HG03280 (cell line): ENCODE results near the gene CFL2.
A peak's percentile ranks its signal among the peaks of the same experiment; 100 is the strongest.
"Not testable (repeated sequence)": the region's sequence is repeated elsewhere in the genome, so short reads cannot be mapped to it uniquely, and the experiment has no call there.

ENCODE experiments used
- ATAC-seq: cut with Tn5 transposase; IDR thresholded peaks from one replicate; pipeline ENCODE4 v1.9.1; 2021; ENCODE audit warnings: mild to moderate bottlenecking, moderate library complexity; ENCODE audit not compliant: unreplicated experiment

Gene CFL2

GRCh38 chr14:34714320-34715126 lies at the start of gene CFL2:
Gene CFL2, minus strand, starts transcription at chr14:34714593. Its CDS starts 53 bp downstream, at chr14:34714540.
- ATAC-seq = peak; percentile 91

DNA sequence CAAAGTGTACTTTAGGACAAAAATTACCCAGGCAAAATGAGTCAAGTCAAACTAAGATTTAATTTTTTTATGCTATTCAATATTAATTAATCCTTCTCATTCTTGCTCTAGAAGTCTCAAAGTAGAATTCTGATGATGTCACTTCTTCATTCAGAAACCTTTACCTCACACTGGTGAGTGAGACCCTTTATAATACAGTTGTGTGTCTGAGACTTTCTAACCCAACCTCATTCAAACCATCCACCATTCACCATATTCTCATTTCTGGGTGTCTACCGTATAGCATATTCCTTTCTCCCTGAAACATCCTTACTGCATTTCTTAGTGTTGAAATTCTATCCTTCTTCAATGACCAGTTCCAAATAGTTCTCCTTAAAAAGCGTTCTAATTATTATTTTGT lies 40.8 kb upstream of the CFL2 start:
- no peak for ATAC-seq

GRCh38 chr14:34754687-34755086 lies 40.3 kb upstream of the CFL2 start:
- ATAC-seq = no peak

GRCh38 chr14:34750670-34751069 lies 36.3 kb upstream of the CFL2 start:
- ATAC-seq = no peak

DNA sequence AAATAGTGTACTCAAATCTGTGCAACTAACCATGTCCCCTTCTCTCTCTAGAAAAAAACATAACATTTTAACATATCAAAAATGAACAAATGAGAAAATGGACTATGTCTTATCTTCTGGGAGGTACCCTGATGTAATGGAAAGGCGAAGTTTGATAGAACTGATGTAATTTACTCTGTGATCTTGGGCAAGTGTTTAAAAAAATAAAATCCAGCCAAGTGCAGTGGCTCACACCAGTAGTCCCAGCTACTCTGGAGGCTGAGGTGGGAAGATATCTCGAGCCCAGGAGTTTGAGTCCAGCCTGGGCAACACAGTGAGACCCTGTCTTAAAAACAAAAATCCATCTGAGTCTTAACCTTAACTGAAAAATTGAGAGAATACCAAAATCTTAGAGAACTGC lies 35.8 kb upstream of the CFL2 start:
- ATAC-seq = no peak

DNA sequence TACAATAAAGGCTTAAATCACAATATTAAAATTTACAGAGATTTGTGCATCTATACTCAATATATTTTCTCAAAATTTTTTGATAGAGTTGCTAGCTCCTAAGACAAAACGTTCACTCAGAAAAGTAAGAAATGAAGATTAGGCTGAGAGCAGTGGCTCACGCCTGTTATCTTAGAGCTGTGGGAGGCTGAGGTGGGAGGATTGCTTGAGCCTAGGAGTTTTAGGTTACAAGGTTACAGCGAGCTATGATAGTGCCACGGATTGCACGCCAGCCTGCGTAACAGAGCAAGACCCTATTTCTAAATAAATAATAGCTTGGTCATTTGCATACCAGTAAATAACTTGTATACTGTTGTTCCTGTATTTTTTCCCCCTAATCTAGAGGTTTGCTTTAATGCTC lies 35.0 kb upstream of the CFL2 start:
- no peak for ATAC-seq

DNA sequence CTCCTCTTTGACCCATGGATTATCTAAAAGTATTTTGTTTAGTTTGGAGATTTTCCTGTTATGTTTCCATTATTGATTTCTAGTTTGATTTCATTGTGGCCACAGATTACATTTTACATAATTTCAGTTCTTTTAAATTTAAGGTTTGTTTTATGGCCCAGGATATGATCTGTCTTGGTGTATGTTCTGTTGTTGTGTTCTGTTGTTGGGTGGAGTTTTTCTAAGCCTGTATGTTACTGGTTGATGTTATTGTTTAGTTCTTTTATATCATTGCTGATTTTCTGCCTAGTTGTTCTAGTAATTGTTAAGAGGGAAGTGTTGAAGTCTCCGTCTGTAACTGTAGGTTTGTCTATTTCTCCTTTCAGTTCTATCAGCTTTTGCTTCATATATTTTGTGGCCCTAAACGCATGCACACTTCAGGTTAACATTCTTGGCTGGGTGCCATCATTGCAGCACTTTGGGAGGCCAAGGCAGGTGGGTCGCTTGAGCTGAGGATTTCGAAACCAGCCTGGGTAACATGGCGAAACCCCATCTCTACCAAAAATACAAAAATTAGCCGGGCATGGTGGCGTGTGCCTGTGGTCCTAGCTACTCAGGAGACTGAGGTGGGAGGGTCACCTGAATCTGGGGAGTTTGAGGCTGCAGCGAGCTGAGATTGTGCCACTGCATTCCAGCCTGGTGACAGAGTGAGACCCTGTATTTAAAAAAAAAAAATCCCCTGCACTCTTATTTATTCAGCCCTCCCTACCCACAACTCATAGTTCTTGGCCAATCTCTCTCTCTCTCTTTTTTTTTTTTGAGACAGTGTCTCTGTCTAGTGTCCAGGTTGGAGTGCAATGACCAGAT lies 28.1 kb upstream of the CFL2 start:
- ATAC-seq = no peak

DNA sequence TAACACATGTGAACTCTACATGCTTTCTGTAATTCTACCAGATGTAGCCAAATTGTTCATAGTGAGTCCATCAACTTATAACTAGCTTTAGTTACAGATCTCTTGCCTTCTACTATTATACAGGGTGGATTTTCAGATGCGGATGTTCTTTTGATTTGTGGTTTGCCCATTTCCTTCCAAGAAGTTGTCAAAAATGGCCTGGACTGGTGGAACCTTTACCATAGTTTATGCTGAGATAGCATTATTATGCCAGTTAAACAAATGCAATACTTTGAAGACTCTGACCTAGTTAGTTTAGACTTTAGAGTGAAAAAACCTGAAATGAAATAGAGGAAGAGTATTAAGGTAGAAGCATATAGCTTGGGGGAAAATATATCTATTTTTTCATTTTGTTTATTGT lies 27.4 kb upstream of the CFL2 start:
- no peak for ATAC-seq

GRCh38 chr14:34740139-34740538 lies 25.7 kb upstream of the CFL2 start:
- ATAC-seq = not testable (repeated sequence)

DNA sequence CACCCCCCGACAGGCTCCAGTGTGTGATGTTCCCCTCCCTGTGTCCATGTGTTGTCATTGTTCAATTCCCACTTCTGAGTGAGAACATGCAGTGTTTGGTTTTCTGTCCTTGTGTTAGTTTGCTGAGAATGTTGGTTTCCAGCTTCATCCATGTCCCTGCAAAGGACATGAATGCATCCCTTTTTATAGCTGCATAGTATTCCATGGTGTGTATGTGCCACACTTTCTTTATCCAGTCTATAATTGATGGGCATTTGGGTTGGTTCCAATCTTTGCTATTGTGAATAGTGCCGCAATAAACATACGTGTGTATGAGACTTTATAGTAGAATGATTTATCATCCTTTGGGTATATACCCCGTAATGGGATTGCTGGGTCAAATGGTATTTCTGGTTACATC lies 22.7 kb upstream of the CFL2 start:
- not testable (repeated sequence) for ATAC-seq

GRCh38 chr14:34733245-34733644 lies 18.9 kb upstream of the CFL2 start:
- ATAC-seq = no peak

DNA sequence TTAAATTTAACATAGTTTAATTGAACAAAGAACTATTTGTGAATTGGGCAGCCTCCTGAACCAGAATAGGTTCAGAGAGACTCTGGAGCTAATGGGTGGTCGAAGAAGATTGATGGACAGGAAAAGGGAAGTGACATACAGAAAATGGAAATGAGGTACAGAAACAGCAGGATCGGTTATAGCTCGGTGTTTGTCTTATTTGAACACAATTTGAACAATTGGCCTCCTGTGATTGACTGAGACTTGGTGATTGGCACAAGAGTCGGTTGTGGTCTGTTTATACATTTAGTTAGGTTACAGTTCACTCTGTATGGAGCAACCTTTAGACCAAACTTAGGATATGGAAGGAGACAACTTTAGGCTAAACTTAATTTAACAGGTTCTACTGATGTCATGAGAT lies 18.4 kb upstream of the CFL2 start:
- ATAC-seq = no peak

GRCh38 chr14:34723867-34724266 lies 9.5 kb upstream of the CFL2 start:
- no peak for ATAC-seq

DNA sequence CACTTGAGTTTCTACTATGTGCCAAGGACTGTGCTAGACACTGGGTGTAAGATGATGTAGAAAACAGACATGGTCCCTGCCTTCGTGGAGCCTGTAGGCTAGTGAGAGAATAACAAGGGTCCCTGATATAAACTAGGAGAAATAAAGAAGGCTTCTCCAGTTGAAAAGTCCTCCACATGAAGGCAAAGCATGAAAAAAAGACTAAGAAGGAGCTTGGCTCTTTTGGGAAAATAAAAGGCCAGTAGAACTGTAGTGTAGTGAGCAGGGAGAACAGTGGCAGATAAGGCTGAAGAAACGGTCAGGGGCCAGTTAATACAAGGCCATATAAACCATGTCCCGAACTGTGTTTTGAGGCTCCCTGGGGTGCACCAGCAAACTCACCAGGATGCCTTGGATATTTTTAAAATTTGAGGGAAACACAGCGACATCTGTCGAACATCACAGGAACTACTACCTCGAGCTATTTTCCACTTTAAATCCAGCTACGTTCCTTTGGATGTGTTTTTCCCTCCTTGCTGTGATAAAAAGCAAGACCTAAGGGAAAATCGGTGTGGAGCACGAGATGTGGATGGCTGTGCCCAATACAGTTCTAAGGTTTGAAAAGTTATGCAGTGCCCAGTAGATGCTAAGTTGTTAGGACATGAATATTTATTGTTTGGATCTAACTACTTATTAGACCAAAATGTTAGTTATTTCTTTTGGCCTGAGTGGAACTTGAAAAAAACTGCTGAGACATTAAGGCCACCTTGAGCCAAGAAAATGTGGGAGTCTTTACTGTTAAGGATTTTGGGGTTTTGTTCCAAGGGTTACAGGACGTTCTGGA lies 8.5 kb upstream of the CFL2 start:
- ATAC-seq = no peak

DNA sequence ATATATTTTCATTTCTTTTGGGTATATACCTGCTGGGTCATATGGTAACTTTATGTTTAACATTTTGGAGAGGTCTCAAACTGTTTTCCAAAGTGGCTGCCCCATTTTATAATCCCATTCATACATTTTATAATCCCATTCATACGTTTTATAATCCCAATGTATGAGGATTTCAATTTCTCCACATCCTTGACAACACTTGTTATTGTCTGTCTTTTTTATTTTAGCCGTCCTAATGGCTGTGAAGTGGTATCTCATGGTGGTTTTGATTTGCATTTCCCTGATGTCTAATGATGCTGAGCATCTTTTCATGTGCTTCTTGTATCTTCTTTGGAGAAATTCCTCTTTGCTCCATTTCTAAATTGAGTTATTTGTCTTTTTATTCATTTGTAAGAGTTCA lies 6.7 kb upstream of the CFL2 start:
- no peak for ATAC-seq

- no peak for ATAC-seq
These were observed 4.4 kb upstream of the CFL2 start for GRCh38 chr14:34718750-34719304.

- no peak for ATAC-seq
These were observed 902 bp upstream of the CFL2 start for GRCh38 chr14:34715127-34715863.

DNA sequence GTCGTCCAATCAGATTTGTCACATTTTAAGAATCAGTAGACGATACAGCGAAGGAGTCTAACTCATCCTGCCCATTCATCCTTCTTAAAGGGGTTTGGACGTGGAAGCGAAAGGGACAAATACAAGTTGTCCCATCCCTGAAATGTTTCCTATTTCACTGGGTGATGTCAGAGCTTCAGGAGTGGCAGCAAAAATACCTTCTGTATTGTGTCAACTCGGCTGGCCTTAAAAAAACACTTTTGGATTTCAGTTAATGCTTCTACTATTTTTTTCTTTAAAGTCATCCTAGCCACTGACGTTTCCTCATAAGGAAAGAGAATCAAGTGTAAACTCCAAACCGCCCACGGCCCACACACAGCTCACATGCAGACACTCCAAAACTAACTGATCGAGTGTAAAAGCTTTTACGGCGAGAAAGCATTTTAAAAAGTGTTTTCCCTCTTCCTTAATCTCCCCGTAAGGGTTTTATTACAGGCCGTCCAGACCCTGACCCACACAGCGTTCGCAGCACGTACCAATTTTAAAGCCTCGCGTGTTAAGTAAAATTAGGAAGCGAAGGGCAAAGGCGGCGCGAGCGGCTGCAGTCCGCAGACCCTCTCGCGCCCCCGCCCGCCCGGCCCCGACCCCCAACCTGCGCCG lies 593 bp downstream of the CFL2 start:
- no peak for ATAC-seq

- no peak for ATAC-seq
These were observed 1.2 kb downstream of the CFL2 start for GRCh38 chr14:34713122-34713680.
